H9 (cell line): ENCODE results near the gene ZC3H6. TPM values are rescaled to one million over a fixed set of nuclear protein-coding genes. Genes with fewer than 3 reads are reported as not detected.

Experiments used
- DNase-seq: peaks from one replicate; pipeline ENCODE4 v3.0.0-alpha.2; 2017
- H2AFZ ChIP-seq: one replicate; pipeline ENCODE4 v1.6.1; 2013; ENCODE audit warnings: mild to moderate bottlenecking, low read length, control low read depth, moderate library complexity
- H2AK5ac ChIP-seq: 2 replicates; pipeline ENCODE4 v1.6.1; 2013; ENCODE audit warnings: low read length, control low read depth, mixed read lengths; ENCODE audit not compliant: insufficient read length
- H2BK120ac ChIP-seq: one replicate; pipeline ENCODE4 v1.6.1; 2013; ENCODE audit warnings: low read depth, mild to moderate bottlenecking, low read length, control low read depth, inconsistent platforms; ENCODE audit not compliant: poor library complexity, severe bottlenecking
- H2BK12ac ChIP-seq: 2 replicates; pipeline ENCODE4 v1.6.1; 2013; ENCODE audit warnings: low read length, control low read depth, mixed read lengths, low read depth; ENCODE audit not compliant: insufficient read length
- H2BK15ac ChIP-seq: 2 replicates; pipeline ENCODE4 v1.6.1; 2013; ENCODE audit warnings: low read depth, low read length, control low read depth
- H2BK20ac ChIP-seq: one replicate; pipeline ENCODE4 v1.6.1; 2013; ENCODE audit warnings: low read depth, mild to moderate bottlenecking, low read length, control low read depth, inconsistent platforms; ENCODE audit not compliant: poor library complexity, severe bottlenecking
- H2BK5ac ChIP-seq: 2 replicates; pipeline ENCODE4 v1.6.1; 2013; ENCODE audit warnings: low read length, control low read depth, mixed read lengths; ENCODE audit not compliant: insufficient read length
- H3K14ac ChIP-seq: 2 replicates; pipeline ENCODE4 v1.6.1; 2013; ENCODE audit warnings: low read length, control low read depth; ENCODE audit not compliant: insufficient read depth
- H3K18ac ChIP-seq: 2 replicates; pipeline ENCODE4 v1.6.1; 2013; ENCODE audit warnings: low read depth, mild to moderate bottlenecking, mixed read lengths, low read length, control low read depth; ENCODE audit not compliant: insufficient read length
- H3K23ac ChIP-seq: 2 replicates; pipeline ENCODE4 v1.6.1; 2013; ENCODE audit warnings: low read length, control low read depth, mixed read lengths, low read depth; ENCODE audit not compliant: insufficient read length
- H3K23me2 ChIP-seq: 2 replicates; pipeline ENCODE4 v1.6.1; 2013; ENCODE audit warnings: low read depth, mild to moderate bottlenecking, mixed read lengths, low read length, control low read depth; ENCODE audit not compliant: insufficient read length, poor library complexity, severe bottlenecking
- H3K27ac ChIP-seq: 2 replicates; pipeline ENCODE4 v1.5.1; 2013; ENCODE audit warnings: low read length, control low read depth, mixed read lengths, low read depth; ENCODE audit not compliant: insufficient read length
- H3K27me3 ChIP-seq: 2 replicates; pipeline ENCODE4 v1.6.1; 2013; ENCODE audit warnings: low read length, control low read depth, inconsistent platforms; ENCODE audit not compliant: insufficient read depth
- H3K4ac ChIP-seq: 2 replicates; pipeline ENCODE4 v1.6.1; 2013; ENCODE audit warnings: low read depth, mild to moderate bottlenecking, control low read depth, inconsistent platforms, low read length, moderate library complexity
- H3K4me1 ChIP-seq: 2 replicates; pipeline ENCODE4 v1.6.1; 2013; ENCODE audit warnings: low read length, control low read depth, inconsistent platforms; ENCODE audit not compliant: insufficient read depth
- H3K4me2 ChIP-seq: 2 replicates; pipeline ENCODE4 v1.6.1; 2013; ENCODE audit warnings: low read length, control low read depth, mixed read lengths; ENCODE audit not compliant: insufficient read length, insufficient read depth
- H3K56ac ChIP-seq: 2 replicates; pipeline ENCODE4 v1.6.1; 2013; ENCODE audit warnings: low read depth, mild to moderate bottlenecking, mixed read lengths, low read length, control low read depth; ENCODE audit not compliant: insufficient read length
- H3K79me1 ChIP-seq: 2 replicates; pipeline ENCODE4 v1.6.1; 2013; ENCODE audit warnings: low read depth, mild to moderate bottlenecking, moderate library complexity, low read length, control low read depth, inconsistent platforms; ENCODE audit not compliant: insufficient read depth, poor library complexity, severe bottlenecking
- H3K79me2 ChIP-seq: 2 replicates; pipeline ENCODE4 v1.6.1; 2013; ENCODE audit warnings: low read length, control low read depth, inconsistent platforms; ENCODE audit not compliant: insufficient read depth
- H3K9ac ChIP-seq: 2 replicates; pipeline ENCODE4 v1.6.1; 2013; ENCODE audit warnings: low read length, control low read depth, mixed read lengths; ENCODE audit not compliant: insufficient read length; ENCODE audit errors: extremely low read depth
- H3K9me3 ChIP-seq: one replicate; pipeline ENCODE4 v1.6.1; 2013; ENCODE audit warnings: low read depth, low read length, inconsistent platforms; ENCODE audit not compliant: control insufficient read depth
- H3T11ph ChIP-seq: one replicate; pipeline ENCODE4 v1.6.1; 2013; ENCODE audit warnings: mild to moderate bottlenecking, low read length, control low read depth, inconsistent platforms
- H4K20me1 ChIP-seq: one replicate; pipeline ENCODE4 v1.6.1; 2013; ENCODE audit not compliant: control insufficient read depth, insufficient read length, insufficient read depth
- H4K5ac ChIP-seq: 2 replicates; pipeline ENCODE4 v1.6.1; 2013; ENCODE audit warnings: low read depth, mild to moderate bottlenecking, mixed read lengths, low read length, control low read depth; ENCODE audit not compliant: insufficient read length
- H4K8ac ChIP-seq: replicated peaks from 2 replicates; pipeline ENCODE4 v1.6.1; 2013; ENCODE audit warnings: low read length, control low read depth, mixed read lengths, low read depth; ENCODE audit not compliant: insufficient read length
- H4K91ac ChIP-seq: 2 replicates; pipeline ENCODE4 v1.6.1; 2013; ENCODE audit warnings: low read depth, mild to moderate bottlenecking, moderate library complexity, mixed read lengths, low read length, control low read depth; ENCODE audit not compliant: insufficient read length
- H3K27ac Mint-ChIP-seq, 3 experiments: 2 replicates in 2 of 3; 3 replicates in 1 of 3; pipeline ENCODE4 v1.8.0; 2020 to 2021; ENCODE audit warnings: mixed read lengths in 3 of 3, mild to moderate bottlenecking in 1 of 3, moderate library complexity in 1 of 3
- H3K27me3 Mint-ChIP-seq: 2 replicates; pipeline ENCODE4 v1.8.0; 2021; ENCODE audit warnings: low read depth, mild to moderate bottlenecking, moderate library complexity, mixed read lengths
- H3K36me3 Mint-ChIP-seq, 3 experiments: 2 replicates in 2 of 3; 3 replicates in 1 of 3; pipeline ENCODE4 v1.8.0; 2020 to 2021; ENCODE audit warnings: low read depth in 3 of 3, mixed read lengths in 3 of 3; ENCODE audit not compliant: insufficient read depth in 1 of 3
- H3K4me1 Mint-ChIP-seq, 2 experiments: 2 replicates each; pipeline ENCODE4 v1.8.0; 2020; ENCODE audit warnings: mixed read lengths in 2 of 2
- H3K4me3 Mint-ChIP-seq, 2 experiments: 2 replicates in 1 of 2; 3 replicates in 1 of 2; pipeline ENCODE4 v1.8.0; 2020 to 2021; ENCODE audit warnings: mild to moderate bottlenecking in 2 of 2, mixed read lengths in 2 of 2, moderate library complexity in 1 of 2
- H3K9me3 Mint-ChIP-seq, 2 experiments: 2 replicates in 1 of 2; 3 replicates in 1 of 2; pipeline ENCODE4 v1.8.0; 2020; ENCODE audit warnings: mild to moderate bottlenecking in 2 of 2, mixed read lengths in 2 of 2, moderate library complexity in 1 of 2
- WGBS: extraction: QIAGEN DNeasy Blood & Tissue Kit; methylation state at CpG from one replicate; pipeline ENCODE4 v1.1.7; 2013; ENCODE audit warnings: missing lambda C conversion rate, low lambda C conversion rate, mixed read lengths; ENCODE audit not compliant: insufficient read length; ENCODE audit errors: extremely low coverage; 5-methylcytosine and 5-hydroxymethylcytosine counted together
- total RNA-seq: library from RNA; stranded (reverse); gene quantifications from 2 replicates; pipeline ENCODE4 v1.2.1, GENCODE V29; 2021
- TF ChIP-seq, protein P1 (sequence below): fragments of 200-600 bp; sonication (generic); conservative IDR thresholded peaks from 3 replicates; pipeline ENCODE4 v1.8.0; 2021; ENCODE audit warnings: antibody characterized with exemption, mild to moderate bottlenecking

Gene ZC3H6
- total RNA-seq, 1 experiment from 2014 or later, result 3.5 TPM

DNA sequence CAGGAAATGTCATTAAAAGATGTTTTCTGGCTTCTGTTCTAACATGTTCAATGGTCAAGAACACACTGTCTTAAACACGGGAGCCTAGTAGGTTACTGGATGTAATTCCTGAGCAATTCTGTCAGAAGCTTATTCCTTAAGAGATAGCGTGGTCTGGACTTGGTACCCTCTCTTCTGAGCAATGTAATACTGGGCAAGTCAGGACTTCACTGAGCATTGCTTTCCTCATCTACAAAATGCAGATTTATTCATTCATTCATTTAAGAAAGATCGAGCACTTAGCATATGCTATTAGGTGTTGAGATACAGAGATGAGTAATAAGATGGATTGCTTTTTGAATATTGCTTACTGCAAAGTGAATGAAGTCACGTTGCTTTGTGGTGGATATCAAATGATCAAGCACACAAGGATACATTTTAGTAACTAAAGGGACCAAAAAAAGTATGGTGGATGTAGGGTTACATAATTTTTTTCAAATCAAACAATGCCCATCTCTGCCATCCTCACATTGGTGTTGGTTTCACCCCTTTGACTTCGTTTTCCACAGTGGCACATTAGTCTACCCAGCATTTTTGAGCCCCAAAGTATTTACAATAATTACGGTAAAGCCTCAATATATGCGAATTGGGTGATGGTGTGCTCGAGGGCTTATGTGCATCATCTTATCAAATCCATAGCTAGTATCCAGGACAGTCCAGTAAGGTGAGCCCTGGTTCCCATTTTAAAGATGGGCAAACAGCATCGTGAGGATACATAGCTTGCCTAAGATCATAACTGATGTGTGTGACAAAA, 65.3 kb downstream of the ZC3H6 start:
- H3K9me3 Mint-ChIP-seq, result peaks cover under 1% of the 10 kb centered on the region in 2 experiments; a peak in 3 of 5 replicates
- Histone ChIP-seq H3T11ph (no peak overlapping the region), H3K4me1 (no peaks in the 10 kb centered on the region), H3K14ac (no peak overlapping the region), H3K79me2 (no peaks in the 10 kb centered on the region), H2BK5ac (no peak overlapping the region), H2BK12ac (no peak overlapping the region), H3K9ac (no peak overlapping the region), H2AK5ac (no peak overlapping the region), H3K27me3 (no peaks in the 10 kb centered on the region), H3K23ac (no peak overlapping the region), H3K18ac (no peak overlapping the region), H2BK15ac (no peak overlapping the region), H2BK20ac (no peak overlapping the region), H4K20me1 (peaks cover 2% of the 10 kb centered on the region), H4K5ac (no peak overlapping the region), H3K56ac (no peak overlapping the region), H3K23me2 (no peaks in the 10 kb centered on the region), H3K79me1 (no peaks in the 10 kb centered on the region), H4K91ac (no peak overlapping the region), H3K4ac (no peak overlapping the region), H3K9me3 (no peaks in the 10 kb centered on the region), H2AFZ (no peak overlapping the region), H3K4me2 (no peak overlapping the region), H4K8ac (no peak overlapping the region), H2BK120ac (no peak overlapping the region), H3K27ac (no peak overlapping the region)
- no peak overlapping the region for H3K4me3 Mint-ChIP-seq
- H3K27me3 Mint-ChIP-seq, result peaks cover 2% of the 10 kb centered on the region
- no CpG with 5 or more reads among the region's 9 CpGs for WGBS
- TF ChIP-seq, protein P1, sequence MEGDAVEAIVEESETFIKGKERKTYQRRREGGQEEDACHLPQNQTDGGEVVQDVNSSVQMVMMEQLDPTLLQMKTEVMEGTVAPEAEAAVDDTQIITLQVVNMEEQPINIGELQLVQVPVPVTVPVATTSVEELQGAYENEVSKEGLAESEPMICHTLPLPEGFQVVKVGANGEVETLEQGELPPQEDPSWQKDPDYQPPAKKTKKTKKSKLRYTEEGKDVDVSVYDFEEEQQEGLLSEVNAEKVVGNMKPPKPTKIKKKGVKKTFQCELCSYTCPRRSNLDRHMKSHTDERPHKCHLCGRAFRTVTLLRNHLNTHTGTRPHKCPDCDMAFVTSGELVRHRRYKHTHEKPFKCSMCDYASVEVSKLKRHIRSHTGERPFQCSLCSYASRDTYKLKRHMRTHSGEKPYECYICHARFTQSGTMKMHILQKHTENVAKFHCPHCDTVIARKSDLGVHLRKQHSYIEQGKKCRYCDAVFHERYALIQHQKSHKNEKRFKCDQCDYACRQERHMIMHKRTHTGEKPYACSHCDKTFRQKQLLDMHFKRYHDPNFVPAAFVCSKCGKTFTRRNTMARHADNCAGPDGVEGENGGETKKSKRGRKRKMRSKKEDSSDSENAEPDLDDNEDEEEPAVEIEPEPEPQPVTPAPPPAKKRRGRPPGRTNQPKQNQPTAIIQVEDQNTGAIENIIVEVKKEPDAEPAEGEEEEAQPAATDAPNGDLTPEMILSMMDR, result no peak
- DNase-seq, result no peak
- peaks cover 2 to 3% of the 10 kb centered on the region in 2 experiments; a peak in 3 of 4 replicates for H3K4me1 Mint-ChIP-seq
- H3K27ac Mint-ChIP-seq, result no peak overlapping the region
- H3K36me3 Mint-ChIP-seq, result peaks cover under 1 to 2% (median 1%) of the 10 kb centered on the region in 3 experiments; a peak in 4 of 7 replicates
